ENCODE data around the gene UMAD1.

Gene UMAD1

GRCh38 chr7:7699970-7700369, 59.4 kb downstream of the UMAD1 start:
- Histone ChIP-seq H3K4me2 (ENCODE audit: low read depth, low read length, poor library complexity, severe bottlenecking) (peak overlapping the region; percentile 45), H4K20me1 (ENCODE audit: insufficient read depth, low read length, poor library complexity, severe bottlenecking) (no peaks in the 10 kb centered on the region), H3K9ac (ENCODE audit: low read depth, low read length, poor library complexity, severe bottlenecking) (no peak overlapping the region), H3K9me2 (replicated peaks; ENCODE audit: low read depth, low read length) (no peaks in the 10 kb centered on the region), H3K4me1 (ENCODE audit: insufficient read depth, low read length, poor library complexity, severe bottlenecking) (peaks cover 42% of the 10 kb centered on the region), H3K36me3 (ENCODE audit: insufficient read depth, low read length) (no peaks in the 10 kb centered on the region), H3F3A (ENCODE audit: low read depth) (no peaks in the 10 kb centered on the region; the same call in 1 of the 2 replicates), H3K27me3 (ENCODE audit: insufficient read depth, low read length, poor library complexity, severe bottlenecking) (no peaks in the 10 kb centered on the region), H3K4me3 (ENCODE audit: low read length, poor library complexity, severe bottlenecking) (peak overlapping the region; percentile 23), H3K9me3 (ENCODE audit: insufficient read depth, low read depth, low read length) (no peaks in the 10 kb centered on the region), H2AFZ (ENCODE audit: low read length) (no peak overlapping the region), H3K79me2 (ENCODE audit: insufficient read depth, low read length) (no peaks in the 10 kb centered on the region)
- TF ChIP-seq EZH2phosphoT487 (IDR thresholded peaks at IDR 0.05; ENCODE audit: borderline replicate concordance) (no peak), CTCF (conservative IDR thresholded peaks at IDR 0.05; ENCODE audit: low read length) (no peak)

- TF ChIP-seq EZH2phosphoT487 (IDR thresholded peaks at IDR 0.05; ENCODE audit: borderline replicate concordance) (no peak), CTCF (conservative IDR thresholded peaks at IDR 0.05; ENCODE audit: low read length) (no peak)
- no peak overlapping the region for H3K4me2 ChIP-seq (ENCODE audit: low read depth, low read length, poor library complexity, severe bottlenecking)
- H3K9me2 ChIP-seq (replicated peaks; ENCODE audit: low read depth, low read length), result no peaks in the 10 kb centered on the region
- no peaks in the 10 kb centered on the region; the same call in 1 of the 2 replicates for H3F3A ChIP-seq (ENCODE audit: low read depth)
- no peaks in the 10 kb centered on the region for H3K79me2 ChIP-seq (ENCODE audit: insufficient read depth, low read length)
- no peak overlapping the region for H2AFZ ChIP-seq (ENCODE audit: low read length)
- no peaks in the 10 kb centered on the region for H3K27me3 ChIP-seq (ENCODE audit: insufficient read depth, low read length, poor library complexity, severe bottlenecking)
- no peaks in the 10 kb centered on the region for H3K9me3 ChIP-seq (ENCODE audit: insufficient read depth, low read depth, low read length)
- no peaks in the 10 kb centered on the region for H4K20me1 ChIP-seq (ENCODE audit: insufficient read depth, low read length, poor library complexity, severe bottlenecking)
- no peaks in the 10 kb centered on the region for H3K36me3 ChIP-seq (ENCODE audit: insufficient read depth, low read length)
- H3K9ac ChIP-seq (ENCODE audit: low read depth, low read length, poor library complexity, severe bottlenecking), result no peak overlapping the region
- no peak overlapping the region for H3K4me3 ChIP-seq (ENCODE audit: low read length, poor library complexity, severe bottlenecking)
- H3K4me1 ChIP-seq (ENCODE audit: insufficient read depth, low read length, poor library complexity, severe bottlenecking), result peaks cover 42% of the 10 kb centered on the region
These were observed 61.0 kb downstream of the UMAD1 start for GRCh38 chr7:7701527-7701926.

GRCh38 chr7:7702826-7703225, 62.3 kb downstream of the UMAD1 start:
- TF ChIP-seq EZH2phosphoT487 (IDR thresholded peaks at IDR 0.05; ENCODE audit: borderline replicate concordance) (no peak), CTCF (conservative IDR thresholded peaks at IDR 0.05; ENCODE audit: low read length) (no peak)

More at GRCh38 chr7:7702826-7703225, 62.3 kb downstream of the UMAD1 start:
- Histone ChIP-seq H3K9ac (ENCODE audit: low read depth, low read length, poor library complexity, severe bottlenecking) (no peak overlapping the region), H3K79me2 (ENCODE audit: insufficient read depth, low read length) (no peaks in the 10 kb centered on the region), H3K27me3 (ENCODE audit: insufficient read depth, low read length, poor library complexity, severe bottlenecking) (no peaks in the 10 kb centered on the region), H3K36me3 (ENCODE audit: insufficient read depth, low read length) (no peaks in the 10 kb centered on the region), H3K4me3 (ENCODE audit: low read length, poor library complexity, severe bottlenecking) (no peak overlapping the region), H3F3A (ENCODE audit: low read depth) (no peaks in the 10 kb centered on the region), H2AFZ (ENCODE audit: low read length) (no peak overlapping the region), H4K20me1 (ENCODE audit: insufficient read depth, low read length, poor library complexity, severe bottlenecking) (no peaks in the 10 kb centered on the region), H3K4me1 (ENCODE audit: insufficient read depth, low read length, poor library complexity, severe bottlenecking) (peaks cover 30% of the 10 kb centered on the region), H3K9me2 (replicated peaks; ENCODE audit: low read depth, low read length) (no peaks in the 10 kb centered on the region), H3K4me2 (ENCODE audit: low read depth, low read length, poor library complexity, severe bottlenecking) (no peak overlapping the region), H3K9me3 (ENCODE audit: insufficient read depth, low read depth, low read length) (no peaks in the 10 kb centered on the region)
